Ectodermal cell (in vitro differentiated cells): ENCODE measurements around the gene GTF2A1.
"Not testable (repeated sequence)": the region's sequence is repeated elsewhere in the genome, so short reads cannot be mapped to it uniquely, and the experiment has no call there.

Source experiments
- H3K27ac ChIP-seq: 2 replicates; pipeline ENCODE4 v1.7.0; 2013; ENCODE audit warnings: mild to moderate bottlenecking, low read depth, low read length; ENCODE audit not compliant: insufficient read depth, poor library complexity, severe bottlenecking
- H3K27me3 ChIP-seq: 2 replicates; pipeline ENCODE4 v1.7.0; 2013; ENCODE audit warnings: mild to moderate bottlenecking, low read length; ENCODE audit not compliant: insufficient read depth, control insufficient read depth, poor library complexity, severe bottlenecking
- H3K36me3 ChIP-seq: one replicate; pipeline ENCODE4 v1.7.0; 2013; ENCODE audit warnings: low read length; ENCODE audit not compliant: control insufficient read depth, insufficient read depth
- H3K4me1 ChIP-seq: one replicate; pipeline ENCODE4 v1.7.0; 2013; ENCODE audit warnings: low read length; ENCODE audit not compliant: control insufficient read depth, insufficient read depth
- H3K4me3 ChIP-seq: 2 replicates; pipeline ENCODE4 v1.7.0; 2013; ENCODE audit warnings: low read depth, low read length, control low read depth; ENCODE audit not compliant: insufficient read depth
- H3K9me3 ChIP-seq: 2 replicates; pipeline ENCODE4 v1.7.0; 2013; ENCODE audit warnings: mild to moderate bottlenecking, low read length, moderate library complexity; ENCODE audit not compliant: control insufficient read depth
- WGBS, 2 experiments: methylation state at CpG; one replicate each; pipeline ENCODE4 v1.1.7; 2013; ENCODE audit warnings: missing lambda C conversion rate in 2 of 2; 5-methylcytosine and 5-hydroxymethylcytosine counted together

GTF2A1 gene

GRCh38 chr14:81256289-81256960, 35.7 kb upstream of the GTF2A1 start:
- Histone ChIP-seq H3K9me3 (no peaks in the 10 kb centered on the region), H3K27ac (no peak overlapping the region), H3K4me1 (no peaks in the 10 kb centered on the region), H3K27me3 (no peaks in the 10 kb centered on the region), H3K36me3 (no peaks in the 10 kb centered on the region), H3K4me3 (no peak overlapping the region)
- 85 to 100% methylated on average over 2 of the region's 2 CpGs for WGBS, 2 experiments

GRCh38 chr14:81252278-81252677, 31.5 kb upstream of the GTF2A1 start:
- Histone ChIP-seq H3K9me3 (no peaks in the 10 kb centered on the region), H3K36me3 (no peaks in the 10 kb centered on the region), H3K4me3 (no peak overlapping the region), H3K27ac (no peak overlapping the region), H3K4me1 (no peaks in the 10 kb centered on the region), H3K27me3 (no peaks in the 10 kb centered on the region)
- WGBS, 2 experiments, result 85 to 88% methylated on average over 1 of the region's 1 CpG

- no peaks in the 10 kb centered on the region for H3K4me1 ChIP-seq
- no peak overlapping the region for H3K27ac ChIP-seq
- H3K27me3 ChIP-seq, result no peaks in the 10 kb centered on the region
- no peak overlapping the region for H3K4me3 ChIP-seq
- no peaks in the 10 kb centered on the region for H3K9me3 ChIP-seq
- no peaks in the 10 kb centered on the region for H3K36me3 ChIP-seq
- 82% methylated on average over 8 of the region's 8 CpGs for WGBS, 2 experiments
Measured at GRCh38 chr14:81247271-81247766, 26.6 kb upstream of the GTF2A1 start.

- no peak overlapping the region for H3K4me3 ChIP-seq
- WGBS, 2 experiments, result 94 to 95% methylated on average over 19 of the region's 19 CpGs
- no peaks in the 10 kb centered on the region for H3K36me3 ChIP-seq
- H3K9me3 ChIP-seq, result no peaks in the 10 kb centered on the region
- no peak overlapping the region for H3K27ac ChIP-seq
- H3K27me3 ChIP-seq, result no peaks in the 10 kb centered on the region
- H3K4me1 ChIP-seq, result no peaks in the 10 kb centered on the region
Measured at GRCh38 chr14:81246461-81247270, 25.9 kb upstream of the GTF2A1 start.

GRCh38 chr14:81245771-81246170, 25.0 kb upstream of the GTF2A1 start:
- Histone ChIP-seq H3K36me3 (no peaks in the 10 kb centered on the region), H3K4me1 (no peaks in the 10 kb centered on the region)
- 63% methylated on average over 1 of the region's 1 CpG for WGBS, 2 experiments

GRCh38 chr14:81244431-81244830, 23.7 kb upstream of the GTF2A1 start:
- not testable (repeated sequence) for H3K9me3 ChIP-seq, H3K36me3 ChIP-seq, H3K4me3 ChIP-seq, H3K27ac ChIP-seq, H3K4me1 ChIP-seq, H3K27me3 ChIP-seq
- WGBS, 2 experiments, result 94 to 95% methylated on average over 28 of the region's 28 CpGs

More at GRCh38 chr14:81245771-81246170, 25.0 kb upstream of the GTF2A1 start:
- no peak overlapping the region for H3K27ac ChIP-seq
- no peak overlapping the region for H3K4me3 ChIP-seq
- no peaks in the 10 kb centered on the region for H3K9me3 ChIP-seq
- H3K27me3 ChIP-seq, result no peaks in the 10 kb centered on the region

GRCh38 chr14:81243499-81243898, 22.7 kb upstream of the GTF2A1 start:
- H3K36me3 ChIP-seq, result no peaks in the 10 kb centered on the region
- no peaks in the 10 kb centered on the region for H3K27me3 ChIP-seq
- no peak overlapping the region for H3K27ac ChIP-seq
- WGBS, 2 experiments, result 100% methylated on average over 2 of the region's 2 CpGs; no CpG with 5 or more reads in 1 of the 2 experiments
- H3K4me1 ChIP-seq, result no peaks in the 10 kb centered on the region
- no peaks in the 10 kb centered on the region for H3K9me3 ChIP-seq
- H3K4me3 ChIP-seq, result no peak overlapping the region

GRCh38 chr14:81236849-81237248, 16.1 kb upstream of the GTF2A1 start:
- WGBS, 2 experiments, result 90 to 93% methylated on average over 2 of the region's 2 CpGs
- H3K36me3 ChIP-seq, H3K27me3 ChIP-seq, H3K27ac ChIP-seq, H3K4me1 ChIP-seq, H3K4me3 ChIP-seq, H3K9me3 ChIP-seq: not testable (repeated sequence)

GRCh38 chr14:81236138-81236537, 15.4 kb upstream of the GTF2A1 start:
- WGBS, 2 experiments, result 93 to 95% methylated on average over 20 of the region's 20 CpGs
- Histone ChIP-seq H3K27ac (no peak overlapping the region), H3K4me1 (peaks cover 10% of the 10 kb centered on the region), H3K4me3 (no peak overlapping the region), H3K36me3 (no peaks in the 10 kb centered on the region), H3K9me3 (no peaks in the 10 kb centered on the region), H3K27me3 (no peaks in the 10 kb centered on the region)

GRCh38 chr14:81235096-81235495, 14.3 kb upstream of the GTF2A1 start:
- H3K4me3 ChIP-seq, result no peak overlapping the region
- WGBS, 2 experiments, result 89% methylated on average over 2 of the region's 2 CpGs

More at GRCh38 chr14:81235096-81235495, 14.3 kb upstream of the GTF2A1 start:
- Histone ChIP-seq H3K36me3 (no peaks in the 10 kb centered on the region), H3K27ac (no peak overlapping the region), H3K27me3 (no peaks in the 10 kb centered on the region), H3K4me1 (peaks cover 10% of the 10 kb centered on the region), H3K9me3 (peaks cover 3% of the 10 kb centered on the region)
